ENCODE data around the gene RPS25.

- no peak for TF ChIP-seq TCF4 (CRISPR knock-in tag; IDR thresholded peaks at IDR 0.05; ENCODE audit: borderline replicate concordance)
- TF ChIP-seq TOX (CRISPR knock-in tag; IDR thresholded peaks at IDR 0.05; ENCODE audit: borderline replicate concordance) = no peak
- no peak for TF ChIP-seq OSR1 (CRISPR knock-in tag; IDR thresholded peaks at IDR 0.05)
- TF ChIP-seq RARB (CRISPR knock-in tag; IDR thresholded peaks at IDR 0.05) = no peak
- TF ChIP-seq ZNF8 (CRISPR knock-in tag; IDR thresholded peaks at IDR 0.05) = no peak
- no peak for TF ChIP-seq PATZ1 (CRISPR knock-in tag; IDR thresholded peaks at IDR 0.05; ENCODE audit: borderline replicate concordance)
- TF ChIP-seq PPARA (CRISPR knock-in tag; IDR thresholded peaks at IDR 0.05; ENCODE audit: borderline replicate concordance) = no peak
- no peak for TF ChIP-seq ARNTL (CRISPR knock-in tag; IDR thresholded peaks at IDR 0.05; ENCODE audit: borderline replicate concordance, low read depth)
- TF ChIP-seq CREB5 (CRISPR knock-in tag; IDR thresholded peaks at IDR 0.05; ENCODE audit: low read depth) = no peak
- TF ChIP-seq ZFP3 (CRISPR knock-in tag; IDR thresholded peaks at IDR 0.05) = no peak
- TF ChIP-seq POU6F1 (CRISPR knock-in tag; IDR thresholded peaks at IDR 0.05; ENCODE audit: borderline replicate concordance, low read depth) = no peak
These were observed 29.1 kb upstream of the RPS25 start for GRCh38 chr11:119047205-119047604.

Measured in SK-N-SH treated with all-trans-retinoic acid at 6 μM for 48 hours (cell line).